GM19438 (cell line): ENCODE results near the gene SMAD9.
A peak's percentile ranks its signal among the peaks of the same experiment; 100 is the strongest.

Experiments
- ATAC-seq: cut with Tn5 transposase; IDR thresholded peaks from one replicate; pipeline ENCODE4 v1.9.1; 2021; ENCODE audit warnings: low read depth; ENCODE audit not compliant: unreplicated experiment

Gene SMAD9

GRCh38 chr13:36919833-36920615 is at the start of gene SMAD9:
SMAD9 (minus strand) TSS chr13:36920238; CDS start chr13:36879689, 40,549 bp downstream.
- peak; percentile 68 for ATAC-seq

- no peak for ATAC-seq
These were observed 46.4 kb upstream of the SMAD9 start for GRCh38 chr13:36966404-36966803.

DNA sequence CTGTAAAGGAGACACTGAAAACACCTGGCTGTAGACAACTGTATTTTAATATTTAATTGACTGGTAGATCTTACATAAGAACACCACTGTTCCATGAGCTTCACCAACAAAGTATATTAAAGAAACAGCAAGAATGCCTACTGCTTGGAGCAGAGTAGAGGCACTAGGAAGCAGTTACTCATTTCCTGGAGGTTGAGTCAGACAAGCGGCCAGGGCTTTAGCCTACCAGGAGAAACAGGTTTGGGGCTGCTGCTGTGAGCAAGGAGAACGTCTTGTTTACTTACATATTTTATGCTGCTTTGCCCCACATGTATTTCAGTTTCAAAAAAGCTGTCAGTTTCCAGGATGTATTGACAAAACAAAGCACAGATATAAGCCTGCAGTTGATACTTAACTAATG is 45.7 kb upstream of the SMAD9 start:
- no peak for ATAC-seq

GRCh38 chr13:36959456-36960116 is 39.5 kb upstream of the SMAD9 start:
- ATAC-seq = no peak

DNA sequence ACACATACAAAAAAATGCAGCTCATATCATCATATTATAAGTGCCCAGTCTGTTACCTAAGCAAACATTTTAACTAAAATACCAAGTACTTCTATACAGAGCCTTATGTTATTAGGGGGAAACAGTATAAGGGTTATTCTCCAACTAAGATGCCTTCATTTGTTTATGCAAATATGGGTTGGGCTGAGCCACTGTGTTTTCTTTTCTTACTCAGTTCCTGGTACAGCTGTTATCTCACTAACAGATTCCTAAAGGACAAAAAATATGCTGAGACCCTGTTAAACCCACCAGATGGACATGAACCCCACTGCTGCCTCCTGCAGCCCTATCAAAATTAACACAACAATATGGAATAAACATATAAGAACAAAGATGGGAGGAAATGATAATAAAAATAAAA is 34.5 kb upstream of the SMAD9 start:
- no peak for ATAC-seq

DNA sequence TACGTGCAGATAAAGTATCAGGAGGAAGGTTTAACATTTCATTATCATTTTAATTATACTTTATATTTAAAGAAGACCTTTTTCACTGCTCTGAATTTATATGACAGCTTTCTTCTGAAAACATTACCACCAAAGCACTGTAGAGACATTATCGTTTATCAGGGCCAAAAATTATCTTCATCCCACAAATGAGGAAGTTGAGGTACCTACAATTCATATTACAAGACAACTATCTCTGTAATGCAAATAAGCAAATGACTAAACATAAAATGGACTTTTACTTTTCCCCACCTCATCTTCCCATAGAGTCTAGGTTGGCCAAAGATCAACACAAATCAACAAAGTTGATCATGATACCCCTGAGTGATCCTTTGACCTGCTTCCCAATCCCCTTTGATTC is 30.9 kb upstream of the SMAD9 start:
- ATAC-seq = no peak

- no peak for ATAC-seq
These were observed 30.3 kb upstream of the SMAD9 start for GRCh38 chr13:36950330-36950729.

DNA sequence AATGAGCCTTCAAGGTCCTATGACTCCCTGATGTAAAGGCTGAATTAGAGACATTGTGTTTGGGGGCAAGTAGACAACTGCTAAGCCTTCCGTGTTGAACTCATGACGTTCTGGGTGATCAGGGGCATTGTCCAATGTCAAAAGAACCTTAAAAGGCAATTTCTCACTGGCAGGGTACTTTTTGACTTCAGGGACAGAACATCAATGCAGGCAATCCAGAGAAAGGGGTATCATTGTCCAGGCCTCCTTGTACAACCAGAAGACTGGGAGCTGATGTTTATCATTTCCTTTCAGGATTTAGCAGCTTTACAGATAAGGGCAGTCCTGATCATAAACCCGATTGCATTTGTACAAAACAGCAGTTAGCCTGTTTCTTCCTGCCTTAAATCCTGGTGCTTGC is 25.0 kb upstream of the SMAD9 start:
- no peak for ATAC-seq

DNA sequence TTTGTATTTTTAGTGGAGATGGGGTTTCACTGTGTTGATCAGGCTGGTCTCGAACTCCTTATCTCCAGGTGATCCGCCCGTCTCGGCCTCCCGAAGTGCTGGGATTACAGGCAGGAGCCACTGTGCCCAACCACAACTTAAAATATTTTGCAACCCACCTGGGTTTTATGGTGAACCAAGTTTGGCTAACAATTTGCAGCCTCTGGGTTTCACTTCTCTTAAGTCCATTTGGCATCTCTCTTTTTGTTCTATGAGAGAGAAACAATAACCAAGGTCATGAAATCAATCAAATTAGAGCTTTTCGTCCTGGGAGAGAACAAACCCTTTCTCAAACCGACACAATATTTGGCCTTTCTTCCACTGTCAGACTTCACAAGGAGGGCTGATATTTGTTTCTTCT is 5.6 kb upstream of the SMAD9 start:
- no peak for ATAC-seq

- no peak for ATAC-seq
These were observed 4.0 kb upstream of the SMAD9 start for GRCh38 chr13:36924001-36924400.

DNA sequence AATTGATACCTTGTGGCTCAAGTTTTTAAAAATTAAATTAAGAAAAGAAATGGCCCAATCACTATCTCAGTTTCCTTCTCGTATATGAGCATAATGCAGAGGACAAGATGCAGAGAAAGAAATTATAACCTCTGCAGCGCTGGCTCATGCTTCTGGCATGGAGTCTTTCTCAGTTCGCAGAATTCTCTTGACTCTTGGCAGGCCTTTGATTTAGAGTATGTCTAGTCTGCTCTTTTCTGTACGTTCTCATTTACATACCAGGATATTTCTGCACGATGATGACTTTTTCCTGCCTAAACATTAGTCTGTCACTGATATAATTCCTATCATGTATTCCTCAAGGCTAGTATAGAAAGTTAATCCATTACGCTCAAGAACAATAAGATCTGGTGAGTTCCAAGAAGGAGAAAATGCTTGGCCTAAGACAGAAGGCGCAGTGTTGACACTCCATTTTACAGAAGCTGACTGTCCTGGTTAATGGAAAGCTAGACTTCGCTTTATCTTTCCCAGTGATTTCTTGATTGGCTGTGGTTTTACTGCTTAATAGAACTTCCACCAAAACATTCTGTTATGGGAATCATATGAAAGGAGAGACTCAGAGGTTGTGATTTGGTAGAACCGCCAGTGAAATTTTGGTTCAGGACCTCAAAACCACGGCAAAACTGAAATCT is 1.7 kb upstream of the SMAD9 start:
- ATAC-seq = no peak

DNA sequence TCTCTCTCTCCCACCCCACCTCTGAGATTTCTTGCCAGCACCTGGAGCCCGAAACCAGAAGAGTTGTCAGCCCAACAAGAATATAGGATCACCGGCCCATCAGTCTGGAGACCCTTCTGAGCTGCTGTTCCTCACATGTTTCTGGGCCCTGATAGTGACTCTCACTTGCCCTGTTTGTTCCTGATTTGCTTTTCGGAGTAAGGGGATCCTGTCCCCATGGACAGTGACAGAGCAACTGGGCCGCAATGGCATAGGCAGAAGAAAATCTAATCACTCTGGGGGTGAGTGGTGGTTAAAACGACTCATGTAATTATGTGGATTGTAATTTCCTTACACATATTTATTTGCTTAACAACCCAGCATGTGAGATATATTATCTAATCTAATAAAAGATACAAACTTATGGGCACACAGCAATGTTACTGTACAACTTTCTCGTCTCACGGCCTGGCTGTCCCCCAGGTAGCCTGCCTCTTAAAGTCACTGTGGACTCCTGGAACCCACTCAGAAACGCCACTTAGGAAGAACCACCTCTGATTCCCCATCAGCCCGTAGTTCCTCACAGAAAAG is 663 bp upstream of the SMAD9 start:
- no peak for ATAC-seq

- ATAC-seq = peak; percentile 16
These were observed 736 bp downstream of the SMAD9 start for GRCh38 chr13:36919171-36919832.

DNA sequence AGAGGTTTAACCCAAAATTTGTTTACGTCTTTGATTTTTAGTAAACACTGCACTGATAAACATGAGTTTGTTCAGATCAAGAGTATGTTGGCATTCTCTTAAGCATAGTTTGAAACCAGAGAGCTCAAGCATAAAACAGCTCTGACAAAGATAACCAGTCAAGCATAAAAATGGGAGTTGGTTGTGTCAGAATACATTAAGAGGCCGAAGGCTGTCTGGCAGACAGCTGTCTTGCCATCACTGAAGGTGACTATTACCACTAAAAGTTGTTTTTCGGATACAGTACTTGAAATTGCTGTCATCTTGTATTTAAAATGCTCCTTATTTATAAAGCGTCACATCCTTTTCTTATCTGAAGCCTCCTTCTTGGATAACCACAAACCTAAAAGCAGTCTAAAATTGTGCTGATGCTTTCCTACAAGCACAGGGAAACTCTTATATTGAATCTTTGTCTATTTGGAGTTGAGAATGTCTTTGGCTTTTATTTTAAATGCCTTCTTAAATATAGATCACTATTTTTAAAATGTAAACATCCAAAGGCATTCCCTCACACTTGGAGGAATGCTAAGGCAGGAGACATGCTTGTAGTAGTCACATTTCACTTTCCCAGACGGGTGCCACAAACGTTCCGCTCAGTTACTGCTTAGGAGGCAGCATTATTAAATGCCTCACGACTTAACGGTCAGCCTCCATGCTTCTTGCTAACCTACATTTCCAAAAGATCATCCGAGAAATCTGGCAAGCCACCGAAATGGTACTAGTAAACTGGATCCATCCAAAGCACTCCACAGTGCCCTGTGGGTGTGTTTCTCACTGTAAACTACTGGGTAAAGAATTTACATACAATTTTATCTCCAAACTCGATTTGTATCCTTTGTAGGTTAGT is 1.5 kb downstream of the SMAD9 start:
- ATAC-seq = no peak

- ATAC-seq = no peak
These were observed 2.7 kb downstream of the SMAD9 start for GRCh38 chr13:36917311-36917710.

- ATAC-seq = no peak
These were observed 4.0 kb downstream of the SMAD9 start for GRCh38 chr13:36915896-36916640.

DNA sequence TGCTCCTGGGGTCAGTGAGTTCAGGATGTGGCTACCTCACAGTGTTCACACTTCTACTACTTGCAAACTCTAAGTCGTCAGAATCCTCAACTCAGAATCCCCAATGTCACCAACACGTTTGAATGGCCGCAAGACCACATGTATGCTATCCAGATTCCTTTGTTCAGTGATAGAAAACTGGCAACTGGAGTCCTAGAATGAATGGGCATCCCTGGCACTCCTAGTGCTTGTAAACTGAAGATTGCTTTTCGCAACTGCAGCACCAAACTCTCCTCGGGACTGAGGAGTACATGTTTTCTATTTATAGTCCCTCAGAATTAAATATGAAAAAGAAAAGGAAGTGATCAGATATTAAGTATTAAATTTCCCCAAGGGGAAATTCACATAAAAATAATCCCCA is 4.9 kb downstream of the SMAD9 start:
- ATAC-seq = no peak

- no peak for ATAC-seq
These were observed 5.4 kb downstream of the SMAD9 start for GRCh38 chr13:36914648-36915047.

- ATAC-seq = no peak
These were observed 6.6 kb downstream of the SMAD9 start for GRCh38 chr13:36913463-36913862.
